ENCODE measurements around the gene TNFAIP8L3.

Gene TNFAIP8L3

GRCh38 chr15:51046016-51046415 lies 48.7 kb downstream of the TNFAIP8L3 start:
- Histone ChIP-seq H2AK5ac (ENCODE audit: low read depth, low read length) (no peak overlapping the region), H3K4me1 (ENCODE audit: control insufficient read depth in 2 of 2, insufficient read depth in 1 of 2, low read depth in 1 of 2, low read length in 2 of 2) (peaks cover 0 to 1% of the 10 kb centered on the region in 2 donors), H4K91ac (ENCODE audit: low read depth, low read length, poor library complexity) (no peak overlapping the region), H3K9ac (ENCODE audit: low read depth, low read length, poor library complexity) (no peak overlapping the region), H4K8ac (ENCODE audit: low read depth, low read length) (no peak overlapping the region), H3K18ac (ENCODE audit: low read length) (no peak overlapping the region), H2BK5ac (ENCODE audit: low read length) (no peak overlapping the region), H2BK12ac (ENCODE audit: low read length) (no peak overlapping the region), H3K14ac (ENCODE audit: low read length) (no peak overlapping the region), H3K79me1 (ENCODE audit: low read depth, low read length) (no peaks in the 10 kb centered on the region), H2BK15ac (ENCODE audit: low read length) (no peak overlapping the region), H3K4ac (ENCODE audit: low read length) (no peak overlapping the region), H3K23ac (ENCODE audit: low read depth, low read length, poor library complexity) (no peak overlapping the region), H3K27ac (replicated peaks; ENCODE audit: low read length) (no peak overlapping the region), H3K36me3 (replicated peaks in 1 of 2; ENCODE audit: control insufficient read depth in 2 of 2, insufficient read depth in 2 of 2, low read length in 2 of 2) (no peaks in the 10 kb centered on the region), H3K4me3 (ENCODE audit: low read length in 2 of 2) (no peak overlapping the region), H2BK120ac (ENCODE audit: low read depth, low read length) (no peak overlapping the region), H3K9me3 (replicated peaks in 1 of 2; ENCODE audit: control insufficient read depth in 2 of 2, insufficient read depth in 1 of 2, low read depth in 1 of 2, low read length in 2 of 2) (no peaks in the 10 kb centered on the region), H2AFZ (ENCODE audit: low read length) (no peak overlapping the region), H3K27me3 (ENCODE audit: control insufficient read depth in 3 of 3, insufficient read depth in 3 of 3, low read depth in 1 of 3, low read length in 3 of 3) (peaks cover 0 to 3% (median 0%) of the 10 kb centered on the region in 3 experiments), H3K4me2 (ENCODE audit: insufficient read depth, low read length, poor library complexity, severe bottlenecking) (no peak overlapping the region)
- DNase-seq (ENCODE audit: low spot score), result no peak
- no CpG with 5 or more reads among the region's 2 CpGs for WGBS, 2 donors (ENCODE audit: extremely low coverage in 2 of 2, insufficient read length in 2 of 2, insufficient replicate concordance in 1 of 2)

- Histone ChIP-seq H3K27ac (replicated peaks; ENCODE audit: low read length) (no peak overlapping the region), H3K27me3 (ENCODE audit: control insufficient read depth in 3 of 3, insufficient read depth in 3 of 3, low read depth in 1 of 3, low read length in 3 of 3) (peaks cover 0 to 3% (median 0%) of the 10 kb centered on the region in 3 experiments), H3K9me3 (replicated peaks in 1 of 2; ENCODE audit: control insufficient read depth in 2 of 2, insufficient read depth in 1 of 2, low read depth in 1 of 2, low read length in 2 of 2) (no peaks in the 10 kb centered on the region), H3K18ac (ENCODE audit: low read length) (no peak overlapping the region), H2BK5ac (ENCODE audit: low read length) (no peak overlapping the region), H3K4ac (ENCODE audit: low read length) (no peak overlapping the region), H3K4me1 (ENCODE audit: control insufficient read depth in 2 of 2, insufficient read depth in 1 of 2, low read depth in 1 of 2, low read length in 2 of 2) (peaks cover 0 to 1% of the 10 kb centered on the region in 2 donors), H2AK5ac (ENCODE audit: low read depth, low read length) (no peak overlapping the region), H2BK120ac (ENCODE audit: low read depth, low read length) (no peak overlapping the region), H4K91ac (ENCODE audit: low read depth, low read length, poor library complexity) (no peak overlapping the region), H2BK15ac (ENCODE audit: low read length) (no peak overlapping the region), H3K36me3 (replicated peaks in 1 of 2; ENCODE audit: control insufficient read depth in 2 of 2, insufficient read depth in 2 of 2, low read length in 2 of 2) (no peaks in the 10 kb centered on the region), H2AFZ (ENCODE audit: low read length) (no peak overlapping the region), H3K23ac (ENCODE audit: low read depth, low read length, poor library complexity) (no peak overlapping the region), H3K14ac (ENCODE audit: low read length) (no peak overlapping the region), H3K79me1 (ENCODE audit: low read depth, low read length) (no peaks in the 10 kb centered on the region), H3K9ac (ENCODE audit: low read depth, low read length, poor library complexity) (no peak overlapping the region), H3K4me2 (ENCODE audit: insufficient read depth, low read length, poor library complexity, severe bottlenecking) (no peak overlapping the region), H2BK12ac (ENCODE audit: low read length) (no peak overlapping the region), H3K4me3 (ENCODE audit: low read length in 2 of 2) (no peak overlapping the region), H4K8ac (ENCODE audit: low read depth, low read length) (no peak overlapping the region)
- DNase-seq (ENCODE audit: low spot score), result no peak
- WGBS, 2 donors (ENCODE audit: extremely low coverage in 2 of 2, insufficient read length in 2 of 2, insufficient replicate concordance in 1 of 2), result no CpG with 5 or more reads among the region's 4 CpGs
Observed at GRCh38 chr15:51044037-51044727, 50.5 kb downstream of the TNFAIP8L3 start.

GRCh38 chr15:51038974-51039319 lies 55.8 kb downstream of the TNFAIP8L3 start:
- Histone ChIP-seq H3K27me3 (ENCODE audit: control insufficient read depth in 3 of 3, insufficient read depth in 3 of 3, low read depth in 1 of 3, low read length in 3 of 3) (no peaks in the 10 kb centered on the region), H2BK5ac (ENCODE audit: low read length) (no peak overlapping the region), H3K4me2 (ENCODE audit: insufficient read depth, low read length, poor library complexity, severe bottlenecking) (no peak overlapping the region), H2BK12ac (ENCODE audit: low read length) (no peak overlapping the region), H2BK120ac (ENCODE audit: low read depth, low read length) (no peak overlapping the region), H3K9ac (ENCODE audit: low read depth, low read length, poor library complexity) (no peak overlapping the region), H3K4me1 (ENCODE audit: control insufficient read depth in 2 of 2, insufficient read depth in 1 of 2, low read depth in 1 of 2, low read length in 2 of 2) (no peaks in the 10 kb centered on the region), H2AFZ (ENCODE audit: low read length) (no peak overlapping the region), H3K4me3 (ENCODE audit: low read length in 2 of 2) (no peak overlapping the region), H3K27ac (replicated peaks; ENCODE audit: low read length) (no peak overlapping the region), H3K9me3 (replicated peaks in 1 of 2; ENCODE audit: control insufficient read depth in 2 of 2, insufficient read depth in 1 of 2, low read depth in 1 of 2, low read length in 2 of 2) (no peaks in the 10 kb centered on the region), H2AK5ac (ENCODE audit: low read depth, low read length) (peak overlapping the region; percentile 52), H3K18ac (ENCODE audit: low read length) (no peak overlapping the region), H3K23ac (ENCODE audit: low read depth, low read length, poor library complexity) (no peak overlapping the region), H3K36me3 (replicated peaks in 1 of 2; ENCODE audit: control insufficient read depth in 2 of 2, insufficient read depth in 2 of 2, low read length in 2 of 2) (no peaks in the 10 kb centered on the region), H4K8ac (ENCODE audit: low read depth, low read length) (no peak overlapping the region), H3K79me1 (ENCODE audit: low read depth, low read length) (peaks cover 1% of the 10 kb centered on the region), H4K91ac (ENCODE audit: low read depth, low read length, poor library complexity) (no peak overlapping the region), H3K4ac (ENCODE audit: low read length) (no peak overlapping the region), H3K14ac (ENCODE audit: low read length) (no peak overlapping the region), H2BK15ac (ENCODE audit: low read length) (no peak overlapping the region)
- no CpG with 5 or more reads among the region's 2 CpGs for WGBS, 2 donors (ENCODE audit: extremely low coverage in 2 of 2, insufficient read length in 2 of 2, insufficient replicate concordance in 1 of 2)
- no peak for DNase-seq (ENCODE audit: low spot score)

- H2BK15ac ChIP-seq (ENCODE audit: low read length), result no peak overlapping the region
- H3K4me3 ChIP-seq (ENCODE audit: low read length in 2 of 2), result peak overlapping the region in 1 of 2 donors; percentile 21
- H3K79me1 ChIP-seq (ENCODE audit: low read depth, low read length), result peaks cover 1% of the 10 kb centered on the region
- no peaks in the 10 kb centered on the region for H3K9me3 ChIP-seq (replicated peaks in 1 of 2; ENCODE audit: control insufficient read depth in 2 of 2, insufficient read depth in 1 of 2, low read depth in 1 of 2, low read length in 2 of 2)
- H2AK5ac ChIP-seq (ENCODE audit: low read depth, low read length), result peak overlapping the region; percentile 17
- H3K36me3 ChIP-seq (replicated peaks in 1 of 2; ENCODE audit: control insufficient read depth in 2 of 2, insufficient read depth in 2 of 2, low read length in 2 of 2), result no peaks in the 10 kb centered on the region
- DNase-seq (ENCODE audit: low spot score), result no peak
- H3K14ac ChIP-seq (ENCODE audit: low read length), result peak overlapping the region; percentile 65
- no peak overlapping the region for H2BK5ac ChIP-seq (ENCODE audit: low read length)
- no peaks in the 10 kb centered on the region for H3K4me1 ChIP-seq (ENCODE audit: control insufficient read depth in 2 of 2, insufficient read depth in 1 of 2, low read depth in 1 of 2, low read length in 2 of 2)
- H3K18ac ChIP-seq (ENCODE audit: low read length), result peak overlapping the region; percentile 49
- H2BK12ac ChIP-seq (ENCODE audit: low read length), result no peak overlapping the region
- no peak overlapping the region for H3K4ac ChIP-seq (ENCODE audit: low read length)
- H2BK120ac ChIP-seq (ENCODE audit: low read depth, low read length), result no peak overlapping the region
- no peak overlapping the region for H3K4me2 ChIP-seq (ENCODE audit: insufficient read depth, low read length, poor library complexity, severe bottlenecking)
- H4K8ac ChIP-seq (ENCODE audit: low read depth, low read length), result no peak overlapping the region
- peak overlapping the region; percentile 32 for H3K23ac ChIP-seq (ENCODE audit: low read depth, low read length, poor library complexity)
- peak overlapping the region; percentile 69 for H2AFZ ChIP-seq (ENCODE audit: low read length)
- H3K27me3 ChIP-seq (ENCODE audit: control insufficient read depth in 3 of 3, insufficient read depth in 3 of 3, low read depth in 1 of 3, low read length in 3 of 3), result no peaks in the 10 kb centered on the region
- no peak overlapping the region for H4K91ac ChIP-seq (ENCODE audit: low read depth, low read length, poor library complexity)
- no peak overlapping the region for H3K27ac ChIP-seq (replicated peaks; ENCODE audit: low read length)
- no peak overlapping the region for H3K9ac ChIP-seq (ENCODE audit: low read depth, low read length, poor library complexity)
- no CpG with 5 or more reads among the region's 7 CpGs for WGBS, 2 donors (ENCODE audit: extremely low coverage in 2 of 2, insufficient read length in 2 of 2, insufficient replicate concordance in 1 of 2)
Observed at GRCh38 chr15:51038162-51038973, 56.3 kb downstream of the TNFAIP8L3 start.

All from neuronal stem cell (in vitro differentiated cells).